GM12801 (cell line): Measurements from ENCODE around the gene PLK5.

ENCODE experiments used
- TF ChIP-seq, protein P1 (sequence below): IDR thresholded peaks from one replicate; pipeline ENCODE4 v1.5.1; 2011; ENCODE audit warnings: control low read depth; ENCODE audit not compliant: insufficient read length; ENCODE audit errors: extremely low read depth

Gene PLK5

DNA sequence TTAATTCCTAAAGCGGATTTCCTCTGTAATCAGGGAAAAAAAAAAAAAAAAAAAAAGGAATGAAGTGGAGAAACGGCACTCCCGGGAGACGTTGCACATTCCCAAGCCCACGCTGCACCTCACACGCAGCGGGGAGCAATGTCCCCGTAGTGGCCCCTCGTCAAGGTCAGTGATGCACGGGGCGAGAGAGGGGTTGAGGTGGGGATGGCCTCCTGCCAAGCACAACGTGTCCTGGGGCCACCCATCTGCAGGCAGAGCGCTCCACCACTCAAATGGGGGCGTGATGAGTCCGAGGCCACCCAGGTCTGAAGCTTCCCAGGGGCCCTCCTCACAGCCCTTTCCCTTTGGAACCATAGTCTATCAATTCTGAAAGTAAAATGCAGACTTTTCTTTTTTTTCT is 15.1 kb downstream of the PLK5 start:
- TF ChIP-seq, protein P1, sequence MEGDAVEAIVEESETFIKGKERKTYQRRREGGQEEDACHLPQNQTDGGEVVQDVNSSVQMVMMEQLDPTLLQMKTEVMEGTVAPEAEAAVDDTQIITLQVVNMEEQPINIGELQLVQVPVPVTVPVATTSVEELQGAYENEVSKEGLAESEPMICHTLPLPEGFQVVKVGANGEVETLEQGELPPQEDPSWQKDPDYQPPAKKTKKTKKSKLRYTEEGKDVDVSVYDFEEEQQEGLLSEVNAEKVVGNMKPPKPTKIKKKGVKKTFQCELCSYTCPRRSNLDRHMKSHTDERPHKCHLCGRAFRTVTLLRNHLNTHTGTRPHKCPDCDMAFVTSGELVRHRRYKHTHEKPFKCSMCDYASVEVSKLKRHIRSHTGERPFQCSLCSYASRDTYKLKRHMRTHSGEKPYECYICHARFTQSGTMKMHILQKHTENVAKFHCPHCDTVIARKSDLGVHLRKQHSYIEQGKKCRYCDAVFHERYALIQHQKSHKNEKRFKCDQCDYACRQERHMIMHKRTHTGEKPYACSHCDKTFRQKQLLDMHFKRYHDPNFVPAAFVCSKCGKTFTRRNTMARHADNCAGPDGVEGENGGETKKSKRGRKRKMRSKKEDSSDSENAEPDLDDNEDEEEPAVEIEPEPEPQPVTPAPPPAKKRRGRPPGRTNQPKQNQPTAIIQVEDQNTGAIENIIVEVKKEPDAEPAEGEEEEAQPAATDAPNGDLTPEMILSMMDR: no peak

- TF ChIP-seq, protein P1: no peak
Observed at GRCh38 chr19:1540365-1540925, 16.6 kb downstream of the PLK5 start.

DNA sequence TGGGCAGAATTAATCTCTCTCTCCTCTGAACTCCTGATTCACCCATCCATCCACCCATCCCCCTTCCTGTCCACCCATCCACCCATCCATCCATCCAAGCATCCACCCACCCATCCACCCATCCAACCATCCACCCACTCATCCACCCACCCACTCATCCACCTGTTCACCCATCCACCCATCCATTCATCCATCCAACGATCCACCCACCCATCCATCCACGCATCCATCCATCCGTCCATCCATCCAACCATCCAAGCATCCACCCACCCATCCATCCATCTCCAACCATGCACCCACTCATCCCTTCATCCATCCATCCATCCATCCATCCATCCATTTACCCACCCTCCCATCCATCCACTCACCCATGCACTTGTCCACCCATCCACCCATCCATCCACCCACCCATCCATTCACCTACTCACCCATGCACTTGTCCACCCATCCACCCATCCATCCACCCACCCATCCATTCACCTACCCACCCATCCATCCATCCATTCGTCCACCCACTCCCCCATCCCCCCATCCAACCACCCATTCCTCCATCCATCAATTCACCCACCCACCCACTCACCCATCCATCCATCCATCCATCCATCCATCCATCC is 25.6 kb downstream of the PLK5 start:
- TF ChIP-seq, protein P1: no peak

DNA sequence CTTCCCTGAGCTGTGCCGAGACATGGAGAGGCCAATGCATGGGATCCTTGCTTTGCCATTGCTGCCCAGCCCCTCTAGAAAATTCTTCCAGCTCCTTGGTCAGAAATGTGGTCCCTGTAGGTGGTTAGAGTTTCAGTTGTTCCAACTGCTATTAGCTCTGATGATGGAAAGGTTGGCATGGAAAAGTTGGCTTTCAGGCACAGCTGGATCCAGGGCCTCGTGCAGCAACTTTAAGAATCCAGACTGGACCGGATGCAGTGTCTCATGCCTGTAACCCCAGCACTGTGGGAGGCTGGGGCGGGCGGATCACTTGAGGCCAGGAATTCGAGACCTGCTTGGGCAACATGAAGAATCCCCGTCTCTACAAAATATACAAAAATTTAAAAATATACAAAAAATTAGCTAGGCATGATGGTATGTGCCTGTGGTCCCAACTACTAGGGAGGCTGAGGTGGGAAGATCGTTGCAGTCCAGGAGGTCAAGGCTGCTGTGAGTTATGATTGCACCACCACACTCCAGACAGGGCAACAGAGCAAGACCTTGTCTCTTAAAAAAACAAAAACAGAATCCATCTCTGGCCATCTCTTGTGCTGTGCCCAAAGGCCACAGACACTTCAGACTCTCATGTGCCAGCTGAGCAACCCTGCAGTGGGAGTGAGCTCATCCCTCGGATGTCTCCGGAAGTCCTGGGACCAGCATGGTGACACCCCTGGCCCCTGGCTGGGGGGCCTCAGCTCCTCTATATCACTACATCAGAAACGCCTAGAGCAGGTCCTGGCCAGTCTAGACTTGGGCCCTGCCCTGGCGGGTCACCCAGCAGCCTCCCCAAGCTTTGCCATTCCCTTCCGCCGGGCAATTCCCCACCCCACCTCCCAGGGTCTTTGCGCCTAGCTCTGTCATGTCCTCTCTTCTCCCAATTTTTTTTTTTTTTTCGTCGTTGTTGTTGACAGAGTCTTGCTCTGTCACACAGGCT is 27.5 kb downstream of the PLK5 start:
- TF ChIP-seq, protein P1: no peak

DNA sequence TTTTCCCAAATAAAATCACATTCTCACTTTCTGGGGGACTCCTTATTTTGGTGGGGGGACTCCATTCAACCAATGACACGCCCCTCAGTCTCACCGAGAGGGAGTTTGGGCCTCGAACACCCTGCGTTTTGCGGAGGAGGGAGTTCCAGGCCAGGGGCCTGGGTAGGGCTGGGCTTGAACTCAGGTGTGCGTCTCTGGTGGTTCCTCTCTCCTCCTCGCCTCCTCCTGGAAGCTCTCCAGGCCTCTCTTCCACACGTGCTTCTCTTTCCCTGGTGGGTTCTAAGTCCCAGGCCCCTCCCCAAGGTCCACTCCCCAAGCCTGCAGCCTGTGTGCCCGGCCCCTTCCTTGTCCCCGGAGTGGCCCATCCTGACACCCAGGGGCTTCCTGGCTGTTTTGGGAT is 29.5 kb downstream of the PLK5 start:
- TF ChIP-seq, protein P1: no peak

- TF ChIP-seq, protein P1: no peak
Observed at GRCh38 chr19:1554968-1555367, 31.1 kb downstream of the PLK5 start.
